ENCODE data around the gene AGBL1. TPM values are rescaled to one million over a fixed set of nuclear protein-coding genes. Genes with fewer than 3 reads are reported as not detected.
"Not testable (repeated sequence)": the region's sequence is repeated elsewhere in the genome, so short reads cannot be mapped to it uniquely, and the experiment has no call there.

Gene AGBL1
- polyA plus RNA-seq, 1 donor = 25.5 TPM

DNA sequence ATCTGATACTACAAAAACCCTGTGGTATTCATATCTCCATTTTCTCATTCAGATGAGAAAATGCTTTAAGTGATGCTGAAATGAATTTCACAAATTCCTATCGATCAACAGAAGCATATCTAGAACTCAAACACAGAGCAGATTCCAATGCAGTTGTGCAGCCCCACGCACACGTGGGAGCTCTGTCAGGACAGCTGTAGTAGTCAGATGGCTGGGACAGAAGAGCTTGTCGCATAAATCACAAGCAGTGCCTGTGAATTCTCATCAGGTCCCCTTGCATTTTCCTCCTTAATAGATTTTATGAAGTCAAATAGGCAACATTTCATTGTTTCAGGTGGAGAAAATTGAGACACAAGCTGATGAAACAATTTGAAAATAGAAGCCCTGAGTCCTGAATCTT, 792.3 kb downstream of the AGBL1 start:
- DNase-seq (ENCODE audit: low read depth) = no peak

DNA sequence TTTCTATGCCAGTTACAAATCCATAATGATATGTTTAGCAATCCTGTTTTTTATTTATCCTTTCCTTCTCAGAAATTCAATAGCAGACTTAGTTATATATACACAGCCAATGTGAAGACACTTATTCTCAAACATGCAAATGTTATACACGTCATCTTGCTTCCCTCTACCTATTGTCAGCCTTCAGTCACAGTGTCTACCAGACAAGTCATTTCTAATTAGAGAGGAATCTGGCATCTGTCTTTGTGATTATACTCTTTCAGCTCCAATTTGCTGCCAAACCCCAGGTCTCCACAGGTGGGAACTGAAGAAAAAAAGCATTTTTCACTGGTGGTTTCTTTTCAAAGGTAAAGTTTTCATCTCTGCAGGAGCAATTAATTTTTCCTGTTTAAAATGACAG, 793.1 kb downstream of the AGBL1 start:
- DNase-seq (ENCODE audit: low read depth) = no peak

DNA sequence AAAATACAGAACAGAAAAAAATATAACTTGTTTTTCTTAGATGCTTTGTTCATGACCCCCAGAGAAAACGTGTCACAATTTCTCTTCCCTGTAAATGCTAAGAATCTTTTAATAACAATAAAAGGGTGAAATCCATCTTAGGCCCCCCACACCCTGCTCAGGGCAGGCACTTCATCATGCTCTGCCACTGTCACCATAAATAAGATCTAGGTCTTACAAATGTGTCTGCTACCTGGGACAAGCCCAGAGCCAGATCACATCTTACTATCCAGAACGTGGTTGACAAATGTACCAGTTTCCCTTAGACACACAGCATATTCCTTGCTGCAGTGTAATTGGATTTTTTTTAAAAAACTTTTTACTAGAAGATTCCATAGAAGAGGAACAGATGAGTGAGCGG, 795.4 kb downstream of the AGBL1 start:
- DNase-seq (ENCODE audit: low read depth) = no peak

DNA sequence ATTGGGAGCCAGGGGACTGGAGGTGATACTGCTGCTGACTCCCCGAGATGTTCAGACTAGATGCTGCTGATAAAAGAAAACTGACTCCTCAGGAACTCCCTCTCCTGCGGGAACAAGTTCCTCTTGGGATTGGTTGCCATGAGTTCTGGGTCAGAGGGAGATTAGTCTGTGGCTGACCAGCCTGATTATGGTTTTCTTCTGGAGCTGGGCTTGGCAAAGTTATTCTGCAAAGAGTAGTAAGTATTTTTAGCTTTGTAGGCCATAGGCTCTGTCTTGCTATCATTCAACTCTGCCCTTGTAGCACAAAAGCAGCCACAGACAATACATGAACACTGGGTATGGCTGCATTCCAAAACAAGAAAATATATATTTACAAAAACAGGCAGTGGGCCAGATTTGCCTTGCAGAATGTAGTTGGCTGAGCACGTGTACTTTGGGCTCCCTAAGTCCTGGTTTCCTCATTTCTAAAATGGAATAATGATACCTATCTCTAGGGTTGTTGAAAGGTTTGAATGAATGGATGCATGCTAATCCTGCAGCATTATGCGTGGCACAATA, 796.8 kb downstream of the AGBL1 start:
- DNase-seq (ENCODE audit: low read depth) = no peak

DNA sequence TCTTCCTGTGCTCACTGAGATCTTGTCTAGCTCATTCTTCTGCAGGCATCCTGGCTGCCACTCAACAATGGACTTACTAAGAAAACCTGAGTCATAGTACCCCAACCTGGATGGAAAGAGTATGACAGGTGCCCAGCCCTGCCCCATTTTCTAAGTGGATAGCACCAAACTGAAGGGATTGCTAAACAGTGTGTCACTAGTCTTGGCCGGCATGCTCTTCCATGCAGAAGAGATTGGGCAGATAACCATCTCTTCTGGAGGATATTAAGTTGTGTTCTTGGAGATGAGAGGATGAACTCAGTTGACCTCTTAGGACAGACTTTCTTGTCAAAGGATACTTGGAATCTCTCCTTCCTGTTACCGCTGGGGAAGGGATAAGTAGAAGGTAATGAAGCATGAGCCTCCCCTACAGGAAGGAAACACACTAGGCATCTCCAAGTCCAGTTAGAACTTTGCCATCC, 797.5 kb downstream of the AGBL1 start:
- no peak for DNase-seq (ENCODE audit: low read depth)

DNA sequence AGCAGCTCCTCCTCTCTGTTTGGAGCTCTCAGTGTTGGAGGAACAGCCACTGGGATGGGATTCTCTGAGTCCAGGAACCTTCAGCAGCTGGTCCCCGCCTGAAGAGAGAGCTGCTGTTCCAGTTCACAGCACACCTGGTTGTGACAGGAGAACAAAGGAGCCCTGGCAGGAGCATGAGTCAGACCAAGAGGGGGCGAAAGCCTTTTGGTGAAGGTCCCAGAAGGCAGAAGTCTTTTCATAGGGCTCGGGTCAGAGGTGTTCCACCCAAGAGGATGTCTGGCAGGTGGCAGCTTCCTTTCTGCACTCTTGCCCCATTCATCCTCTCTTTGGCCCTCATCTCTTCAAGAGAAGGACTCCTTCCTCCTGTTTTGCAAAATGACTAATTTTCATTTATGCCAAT, 799.2 kb downstream of the AGBL1 start:
- not testable (repeated sequence) for DNase-seq (ENCODE audit: low read depth)

DNA sequence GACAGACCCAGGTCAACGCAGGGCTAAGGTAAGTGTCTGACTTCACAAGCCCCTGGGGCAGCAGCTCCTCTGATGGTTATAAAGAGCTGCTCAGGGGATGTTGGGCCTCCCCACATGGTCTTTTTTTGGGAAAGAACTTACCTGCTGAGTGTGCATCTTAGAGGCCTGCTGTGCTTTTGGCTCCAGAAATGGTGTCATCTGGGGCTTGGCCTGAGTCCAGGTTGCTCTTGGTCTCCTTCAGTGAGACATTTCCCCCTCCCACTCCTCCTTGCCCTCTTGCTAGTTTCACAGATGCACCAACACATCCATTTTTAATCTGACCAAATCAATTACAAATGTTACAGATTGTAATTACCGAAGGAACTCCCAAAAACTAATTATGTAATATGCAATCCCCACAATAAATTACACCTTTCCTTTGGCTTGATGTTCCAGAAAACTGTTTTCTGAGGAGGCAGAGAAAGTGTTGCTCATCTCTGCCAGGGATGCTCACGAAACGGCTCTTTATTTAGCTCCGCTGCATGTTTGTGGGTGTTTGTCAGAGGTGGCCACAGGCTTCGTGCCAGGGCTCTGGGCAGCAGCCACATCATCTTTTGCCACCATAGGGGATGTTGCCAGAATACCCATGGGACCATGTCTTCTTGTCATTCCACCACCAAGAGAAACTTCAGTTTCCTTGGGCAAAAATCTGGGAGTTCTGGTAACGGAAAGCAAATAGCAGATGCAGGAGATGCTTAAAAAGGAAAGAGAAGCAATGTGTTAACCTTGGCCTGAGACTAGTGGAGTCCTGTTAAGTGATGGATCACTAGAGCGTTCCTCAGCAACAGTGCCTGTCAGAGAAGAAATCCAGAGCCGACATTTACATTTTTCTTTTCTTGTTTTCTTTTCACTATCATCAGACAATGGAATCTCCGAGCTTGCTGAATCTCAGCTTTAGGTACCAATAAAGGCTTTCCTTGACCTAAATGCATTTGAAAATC, 799.9 kb downstream of the AGBL1 start:
- no peak for DNase-seq (ENCODE audit: low read depth)

DNA sequence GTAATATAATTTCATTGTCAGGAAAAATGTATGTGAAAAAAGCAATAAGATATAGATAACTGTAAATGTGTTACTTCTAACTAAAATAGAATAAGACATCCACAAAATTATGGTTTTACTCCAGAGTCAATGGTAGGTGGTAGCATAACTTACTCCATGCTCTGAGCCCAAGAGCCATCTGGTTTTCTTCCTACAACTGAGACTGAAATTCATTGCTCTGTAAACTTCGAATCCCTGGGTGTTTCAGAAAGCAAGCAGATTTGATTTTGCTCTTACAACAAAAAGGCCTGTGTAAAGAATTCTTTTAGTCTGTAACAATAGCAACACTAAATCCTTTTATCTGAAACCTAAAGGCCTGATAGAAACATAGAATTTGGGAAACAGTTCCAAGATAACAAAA, 805.9 kb downstream of the AGBL1 start:
- no peak for DNase-seq (ENCODE audit: low read depth)

DNA sequence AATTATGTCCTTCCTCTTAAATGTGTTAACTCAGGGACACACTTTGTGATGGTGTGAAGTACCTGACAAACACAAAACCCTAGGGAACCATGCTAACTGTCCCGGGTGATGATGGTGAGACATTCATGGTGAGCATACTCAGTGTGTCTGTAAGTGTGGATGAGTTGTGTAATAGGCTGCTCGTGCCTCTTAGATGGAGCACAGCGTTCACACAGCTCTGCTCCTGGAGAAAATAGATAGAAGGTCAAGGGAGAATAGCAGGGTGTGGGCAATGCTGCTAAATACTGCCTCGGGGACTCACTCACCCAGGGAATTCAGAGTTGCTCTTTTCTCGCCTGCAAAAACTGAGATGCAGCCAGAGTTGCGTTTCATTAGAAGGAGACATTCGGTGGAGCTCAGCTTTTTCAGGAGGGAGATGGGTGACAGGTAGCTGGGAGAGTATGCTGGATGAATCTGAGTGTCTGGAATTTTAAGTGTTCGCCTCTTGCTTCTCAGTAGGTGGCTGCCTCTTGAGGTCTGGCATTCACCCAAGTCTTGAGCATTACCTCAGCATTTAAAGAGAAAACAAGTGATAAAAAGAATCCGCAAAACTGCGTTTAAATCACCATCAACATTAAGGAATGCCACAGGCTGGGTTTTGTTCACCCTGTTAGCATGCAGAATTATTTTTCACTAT, 813.2 kb downstream of the AGBL1 start:
- DNase-seq (ENCODE audit: low read depth) = no peak

DNA sequence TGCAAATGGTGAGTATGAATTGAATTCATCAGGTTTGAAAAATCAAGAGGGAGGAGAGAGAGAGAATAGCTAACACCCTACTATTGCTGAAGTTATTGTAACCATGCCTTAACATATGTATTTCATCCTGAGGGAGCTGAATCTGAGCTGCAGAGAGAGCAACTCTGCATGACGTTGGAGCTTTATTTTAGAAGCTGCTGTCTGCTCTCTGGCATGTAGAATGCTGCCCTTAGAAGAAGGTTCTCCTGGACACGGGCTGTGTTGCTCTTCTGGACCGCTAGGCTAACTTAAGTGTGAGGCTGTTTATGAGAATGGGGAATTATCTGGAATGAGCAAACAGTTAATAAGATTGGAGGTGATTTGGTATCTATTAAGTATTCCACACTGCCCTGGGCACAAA, 814.6 kb downstream of the AGBL1 start:
- DNase-seq (ENCODE audit: low read depth) = no peak

DNA sequence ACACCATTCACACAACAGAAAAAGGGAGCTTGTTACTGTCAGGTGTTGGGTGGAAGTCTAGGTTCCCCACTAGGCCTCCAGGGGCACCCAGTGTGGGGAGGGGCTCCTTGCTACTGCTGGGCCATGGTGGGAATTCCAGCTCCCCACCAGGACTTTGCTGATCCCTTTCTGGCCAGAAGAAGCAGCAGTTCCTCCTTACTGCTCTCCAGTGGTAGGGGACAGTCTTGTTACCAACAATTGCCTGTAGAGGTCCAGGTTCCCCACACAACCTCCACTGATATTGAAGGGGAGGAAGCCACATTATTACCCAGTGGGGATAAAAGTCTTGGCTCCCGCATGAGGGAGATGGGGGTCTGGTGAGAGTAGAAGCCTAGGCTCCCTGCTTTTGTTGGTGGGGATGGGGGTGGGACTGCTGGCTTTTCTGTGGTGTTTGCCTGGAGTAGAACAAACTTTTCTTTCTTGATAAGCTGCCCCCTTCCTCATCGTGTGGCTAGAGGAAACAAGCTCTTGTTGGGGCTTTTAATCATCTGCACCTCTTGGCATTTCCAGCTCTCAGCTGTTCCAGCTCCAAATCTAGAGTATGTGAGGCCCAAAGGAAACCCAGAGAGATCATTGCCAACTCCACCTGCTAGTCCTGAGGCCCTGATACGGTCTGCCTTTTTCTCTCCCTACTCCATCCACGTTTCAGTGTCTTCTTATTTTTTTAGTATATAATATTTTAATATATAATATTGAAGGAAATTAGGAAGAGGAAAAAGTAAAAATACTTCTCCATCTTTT, 824.2 kb downstream of the AGBL1 start:
- DNase-seq (ENCODE audit: low read depth) = no peak

DNA sequence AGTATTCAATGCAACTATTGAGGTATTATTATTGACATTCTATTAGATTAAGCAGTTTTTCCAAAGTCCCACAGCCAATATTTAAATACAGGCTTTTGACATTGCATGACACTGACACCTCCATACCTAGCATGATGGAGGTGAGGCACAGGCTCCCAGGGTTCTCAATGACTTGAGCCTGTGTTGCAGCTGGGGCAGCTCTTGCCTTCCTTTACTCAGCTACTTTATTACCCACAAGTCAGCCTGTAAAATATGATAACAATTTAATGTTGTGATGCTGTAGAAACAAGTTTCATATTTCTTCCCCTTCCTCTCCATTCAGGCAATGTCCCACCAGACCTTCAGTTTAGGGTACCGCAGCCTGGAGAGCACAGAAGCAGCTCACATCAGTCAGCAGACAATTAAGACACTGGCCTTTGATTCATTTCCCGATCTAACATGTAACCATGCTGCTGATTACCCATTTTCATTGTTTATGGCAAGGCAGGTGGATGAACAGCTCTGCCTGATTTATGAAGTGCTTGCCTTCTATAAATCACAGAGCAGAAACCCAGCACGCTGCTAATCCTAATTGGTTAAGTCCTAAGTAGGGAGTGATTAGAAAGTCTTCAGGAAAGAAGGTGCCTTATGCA, 826.1 kb downstream of the AGBL1 start:
- no peak for DNase-seq (ENCODE audit: low read depth)

DNA sequence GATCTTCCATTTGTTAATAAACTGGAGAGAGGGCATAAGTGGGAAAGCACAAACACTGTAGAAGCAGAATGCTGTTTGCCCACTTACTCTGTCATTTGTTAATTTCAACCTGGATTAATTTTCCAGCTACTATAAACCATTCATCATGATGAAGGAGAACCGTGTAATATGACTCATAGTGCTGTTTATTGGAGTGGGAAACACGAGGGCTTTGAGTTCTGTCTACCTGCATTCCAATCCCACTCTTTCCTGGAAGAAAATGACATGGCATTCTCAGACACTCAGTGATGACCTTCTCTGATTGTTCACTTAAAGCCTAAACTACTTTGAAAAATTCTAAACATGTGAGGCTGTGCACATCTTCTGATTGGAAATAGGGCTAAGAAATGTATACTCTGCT, 826.7 kb downstream of the AGBL1 start:
- no peak for DNase-seq (ENCODE audit: low read depth)

DNA sequence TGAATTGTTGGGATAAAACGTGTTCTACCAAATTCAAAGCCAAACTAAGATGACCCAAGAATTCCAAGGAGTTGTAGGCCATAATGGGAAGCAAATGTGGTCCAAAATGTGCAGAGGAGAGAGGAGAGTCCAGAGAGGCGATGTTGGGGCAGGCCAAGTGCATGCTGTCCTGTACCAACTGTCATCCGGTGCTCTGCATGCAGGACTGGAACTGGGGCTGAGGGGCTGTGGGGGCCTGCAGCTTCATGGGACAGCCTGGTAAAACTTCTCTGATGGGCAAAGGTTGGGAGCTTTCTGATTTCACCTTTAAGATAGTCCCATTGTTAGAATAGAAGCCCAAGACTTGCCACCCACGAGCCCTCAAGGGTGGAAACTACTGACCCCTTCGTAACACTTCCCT, 831.4 kb downstream of the AGBL1 start:
- no peak for DNase-seq (ENCODE audit: low read depth)

DNA sequence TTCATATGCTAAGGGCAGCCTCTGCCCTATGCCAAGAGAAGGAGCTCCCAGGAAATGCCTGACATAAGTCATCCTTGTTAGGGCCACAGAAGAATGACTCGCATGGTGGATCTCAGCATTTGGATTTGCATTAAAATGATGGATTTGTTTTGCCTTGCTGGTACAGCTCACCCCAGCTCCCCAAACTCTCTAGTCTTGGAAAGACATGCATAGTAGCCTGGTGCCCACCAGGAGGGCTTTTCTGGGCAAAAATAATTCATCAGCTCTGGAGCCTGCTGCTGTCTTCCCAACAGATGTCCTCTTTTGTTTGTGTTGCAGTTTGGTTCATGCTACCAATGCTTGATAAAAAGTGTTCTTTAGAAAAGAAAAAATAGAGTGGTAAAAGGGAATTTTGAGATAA, 833.0 kb downstream of the AGBL1 start:
- no peak for DNase-seq (ENCODE audit: low read depth)

DNA sequence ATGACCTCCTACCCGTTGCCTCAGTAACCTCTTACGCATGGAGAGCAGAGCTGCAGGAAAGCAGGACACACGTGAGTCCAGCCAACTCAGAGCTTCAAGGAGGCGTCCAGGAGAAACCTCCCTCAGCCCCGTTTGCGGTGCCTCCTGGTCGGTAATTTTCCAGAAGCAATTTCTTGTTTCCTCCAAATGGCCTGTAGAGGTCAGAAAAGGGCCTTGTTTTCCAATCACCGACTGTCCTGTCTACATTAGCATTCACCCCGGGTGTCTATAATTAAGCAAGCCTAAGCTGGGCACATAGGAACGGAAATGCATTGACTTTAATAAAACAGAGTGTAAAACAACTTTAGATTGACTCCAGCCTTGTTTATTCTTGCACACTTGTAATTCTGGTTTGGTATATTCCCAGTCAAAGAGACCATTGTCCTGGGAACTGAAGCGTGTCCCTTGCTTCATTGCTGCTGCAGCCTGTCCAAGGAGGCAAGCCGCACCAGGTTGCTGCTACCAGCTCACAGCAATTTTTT, 836.2 kb downstream of the AGBL1 start:
- peak; percentile 16 for DNase-seq (ENCODE audit: low read depth)

DNA sequence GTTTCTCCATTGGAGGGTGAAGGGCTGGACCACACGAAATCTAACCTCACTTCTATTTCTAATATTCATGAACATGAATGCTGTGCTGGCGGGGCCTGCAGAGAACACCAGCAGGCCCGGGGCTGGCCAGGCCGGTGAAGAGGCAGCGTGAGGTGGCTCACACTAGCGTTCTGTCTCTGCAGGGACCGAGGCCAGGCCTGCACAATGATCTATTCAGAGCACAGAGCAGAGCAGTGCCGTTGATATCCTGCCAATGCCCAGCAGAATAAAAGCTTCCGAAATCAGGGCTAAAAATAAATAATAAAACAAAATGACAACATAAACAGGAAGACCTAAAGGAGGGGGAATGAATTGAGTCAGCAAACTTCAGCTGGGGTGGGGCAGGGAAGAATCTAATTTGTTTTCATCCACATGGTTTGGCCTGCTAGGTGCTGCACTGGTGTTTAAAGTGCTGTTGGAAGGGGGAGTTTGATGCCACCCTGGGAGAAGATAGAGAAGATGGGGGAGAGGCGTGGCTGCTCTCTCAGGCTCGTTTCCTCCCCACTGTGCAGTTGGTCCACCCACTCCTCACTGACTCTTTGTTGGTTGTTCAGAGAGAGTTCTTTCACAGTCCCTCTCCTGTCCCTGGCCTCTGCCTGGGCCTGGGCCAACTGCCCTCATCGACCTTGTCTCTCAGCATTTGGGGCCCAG, 837.1 kb downstream of the AGBL1 start:
- no peak for DNase-seq (ENCODE audit: low read depth)

DNA sequence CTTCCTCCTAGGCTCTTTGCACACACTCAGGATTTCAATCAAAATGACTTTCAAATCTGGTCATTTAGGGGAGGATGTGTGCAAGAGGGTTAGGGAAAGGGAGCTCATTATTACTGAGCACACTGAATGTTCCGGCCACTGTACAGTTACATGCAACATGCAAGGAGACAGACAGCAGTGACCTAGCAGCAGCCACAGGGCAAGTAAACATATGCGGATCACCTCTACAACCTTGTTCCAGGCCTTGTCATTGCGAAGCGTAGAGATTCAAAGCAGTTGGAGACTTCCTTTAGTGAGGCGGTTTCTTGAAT, 837.6 kb downstream of the AGBL1 start:
- no peak for DNase-seq (ENCODE audit: low read depth)

DNA sequence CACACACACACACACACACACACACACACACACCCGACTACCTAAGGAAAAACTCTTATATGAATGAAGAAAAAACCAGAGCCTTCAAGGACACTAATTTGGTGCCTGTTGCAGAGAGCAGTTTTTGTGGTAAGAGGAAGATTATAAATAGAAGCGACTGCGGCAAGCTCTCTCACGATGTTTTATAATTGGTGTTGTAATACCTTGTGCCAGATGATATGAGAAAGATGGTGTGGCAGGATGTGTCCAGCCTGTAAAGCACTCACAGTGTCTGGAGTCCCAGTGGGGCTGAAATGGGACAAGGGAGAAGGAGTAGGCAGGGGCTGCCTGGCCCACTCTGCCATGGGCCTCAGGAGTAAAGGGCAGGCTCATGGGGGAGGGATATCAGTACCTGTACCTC, 839.9 kb downstream of the AGBL1 start:
- no peak for DNase-seq (ENCODE audit: low read depth)

DNA sequence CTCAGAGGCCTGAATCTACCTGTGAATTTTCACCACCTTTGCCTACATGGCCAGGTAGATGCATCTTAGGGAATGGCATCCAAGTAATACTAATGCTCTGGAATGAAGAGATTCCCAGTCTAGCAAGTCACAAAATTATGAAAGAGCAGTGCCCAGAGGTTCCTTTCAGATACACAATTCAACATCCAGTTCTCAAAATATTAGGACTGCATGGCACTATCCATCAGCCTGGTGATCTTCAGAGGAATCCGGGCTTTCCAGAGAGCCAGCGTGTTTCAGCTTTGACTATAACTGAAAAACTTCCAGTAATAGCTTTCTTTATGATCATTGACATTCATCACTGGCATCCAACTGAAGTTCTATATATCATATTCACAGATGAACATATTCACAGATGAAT, 849.8 kb downstream of the AGBL1 start:
- DNase-seq (ENCODE audit: low read depth) = no peak

DNA sequence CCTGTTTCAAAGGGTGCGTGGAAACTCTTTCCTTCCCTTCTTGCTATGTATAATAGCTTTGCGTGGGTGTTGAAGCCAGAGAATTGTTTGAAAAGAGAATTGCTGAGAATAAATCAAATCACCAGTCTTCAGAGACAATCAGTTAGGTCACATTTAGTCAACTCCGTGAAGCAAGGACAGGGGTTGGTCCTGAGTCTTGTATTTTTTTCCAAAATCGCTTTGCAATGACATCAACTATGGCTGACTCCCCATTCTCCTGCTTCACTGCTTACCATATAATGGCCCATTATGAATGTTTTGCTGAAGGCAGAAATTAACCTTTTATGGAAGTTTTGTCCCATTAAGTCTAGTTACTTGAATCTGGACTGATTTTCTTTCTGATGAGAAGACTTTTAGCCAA, 852.8 kb downstream of the AGBL1 start:
- no peak for DNase-seq (ENCODE audit: low read depth)

All from forelimb muscle (tissue), 1 donor.